Liver (tissue), 9 donors: ENCODE data around the gene C1QL4. TPM values are rescaled to one million over a fixed set of nuclear protein-coding genes. Genes with fewer than 3 reads are reported as not detected.

Source experiments
- DNase-seq: peaks from one replicate; pipeline ENCODE4 v3.0.0-alpha.2; 2017; ENCODE audit warnings: low spot score
- H3K27ac ChIP-seq, 2 donors: one replicate each; pipeline ENCODE4 v1.7.0; 2013; ENCODE audit warnings: inconsistent platforms in 2 of 2, low read length in 2 of 2, control low read depth in 1 of 2, low read depth in 1 of 2, mild to moderate bottlenecking in 1 of 2
- H3K27me3 ChIP-seq, 4 donors: one replicate each; pipeline versions ENCODE4 v1.6.1 to v1.7.0; 2013; ENCODE audit warnings: low read length in 3 of 4, inconsistent platforms in 1 of 4, mild to moderate bottlenecking in 1 of 4, moderate library complexity in 1 of 4; ENCODE audit not compliant: control insufficient read depth in 4 of 4, insufficient read depth in 4 of 4
- H3K36me3 ChIP-seq, 4 donors: one replicate each; pipeline versions ENCODE4 v1.6.1 to v1.7.0; 2013; ENCODE audit warnings: low read length in 3 of 4, mild to moderate bottlenecking in 3 of 4, low read depth in 1 of 4, moderate library complexity in 1 of 4; ENCODE audit not compliant: control insufficient read depth in 4 of 4, insufficient read depth in 3 of 4
- H3K4me1 ChIP-seq, 4 donors: one replicate each; pipeline versions ENCODE4 v1.6.1 to v1.7.0; 2013; ENCODE audit warnings: low read length in 3 of 4, mild to moderate bottlenecking in 3 of 4, moderate library complexity in 1 of 4; ENCODE audit not compliant: control insufficient read depth in 4 of 4, insufficient read depth in 4 of 4
- H3K4me3 ChIP-seq, 3 donors: one replicate each; pipeline versions ENCODE4 v1.6.1 to v1.7.0; 2013; ENCODE audit warnings: low read length in 3 of 3, control low read depth in 1 of 3, low read depth in 1 of 3, mild to moderate bottlenecking in 1 of 3
- H3K9ac ChIP-seq, 2 donors: one replicate each; pipeline ENCODE4 v1.7.0; 2013; ENCODE audit warnings: low read length in 2 of 2, mild to moderate bottlenecking in 2 of 2, moderate library complexity in 2 of 2, control low read depth in 1 of 2, low read depth in 1 of 2
- H3K9me3 ChIP-seq, 4 donors: one replicate each; pipeline versions ENCODE4 v1.6.1 to v1.7.0; 2013; ENCODE audit warnings: low read length in 3 of 4; ENCODE audit not compliant: control insufficient read depth in 4 of 4
- ATF3 ChIP-seq: IDR thresholded peaks from 2 replicates; pipeline ENCODE4 v1.6.1; 2016; ENCODE audit warnings: antibody characterized with exemption
- CTCF ChIP-seq: fragments of 150-350 bp; IDR thresholded peaks from 2 replicates; pipeline ENCODE4 v1.5.1; 2017; ENCODE audit warnings: improper control_type of control experiment, low read depth, low read length; ENCODE audit not compliant: missing input control
- EGR1 ChIP-seq, 2 donors: IDR thresholded peaks; 2 replicates each; pipeline ENCODE4 v1.6.1; 2016 to 2018; ENCODE audit warnings: antibody characterized with exemption in 2 of 2, low read depth in 2 of 2
- FOXA1 ChIP-seq: IDR thresholded peaks from 2 replicates; pipeline ENCODE4 v1.6.1; 2016; ENCODE audit warnings: antibody characterized with exemption
- FOXA2 ChIP-seq: IDR thresholded peaks from 2 replicates; pipeline ENCODE4 v1.6.1; 2016; ENCODE audit warnings: antibody characterized with exemption
- GABPA ChIP-seq, 2 donors: IDR thresholded peaks in 1 of 2; conservative IDR thresholded peaks in 1 of 2; 2 replicates each; pipeline ENCODE4 v1.6.1; 2016; ENCODE audit warnings: antibody characterized with exemption in 2 of 2, mild to moderate bottlenecking in 1 of 2, moderate library complexity in 1 of 2
- HNF4A ChIP-seq, 2 donors: conservative IDR thresholded peaks; 2 replicates each; pipeline ENCODE4 v1.6.1; 2016; ENCODE audit warnings: antibody characterized with exemption in 2 of 2, mild to moderate bottlenecking in 2 of 2
- HNF4G ChIP-seq: IDR thresholded peaks from 2 replicates; pipeline ENCODE4 v1.6.1; 2016; ENCODE audit warnings: antibody characterized with exemption
- JUND ChIP-seq, 2 donors: IDR thresholded peaks; 2 replicates each; pipeline ENCODE4 v1.6.1; 2016; ENCODE audit warnings: antibody characterized with exemption in 2 of 2
- MAX ChIP-seq: IDR thresholded peaks from 2 replicates; pipeline ENCODE4 v1.6.1; 2016; ENCODE audit warnings: antibody characterized with exemption
- NR2F2 ChIP-seq: IDR thresholded peaks from 2 replicates; pipeline ENCODE4 v1.6.1; 2016; ENCODE audit warnings: antibody characterized with exemption
- RAD21 ChIP-seq, 2 donors: IDR thresholded peaks; 2 replicates each; pipeline ENCODE4 v1.6.1; 2016; ENCODE audit warnings: antibody characterized with exemption in 2 of 2, mild to moderate bottlenecking in 2 of 2
- REST ChIP-seq: IDR thresholded peaks from 2 replicates; pipeline ENCODE4 v1.6.1; 2016; ENCODE audit warnings: antibody characterized with exemption, mild to moderate bottlenecking
- RXRA ChIP-seq, 2 donors: IDR thresholded peaks; 2 replicates each; pipeline ENCODE4 v1.6.1; 2017 to 2018; ENCODE audit warnings: antibody characterized with exemption in 2 of 2, mild to moderate bottlenecking in 1 of 2
- SP1 ChIP-seq: IDR thresholded peaks from 2 replicates; pipeline ENCODE4 v1.6.1; 2018; ENCODE audit warnings: antibody characterized with exemption, mild to moderate bottlenecking
- TAF1 ChIP-seq: conservative IDR thresholded peaks from 2 replicates; pipeline ENCODE4 v1.6.1; 2016; ENCODE audit warnings: antibody characterized with exemption, mild to moderate bottlenecking
- YY1 ChIP-seq: IDR thresholded peaks from 2 replicates; pipeline ENCODE4 v1.6.1; 2016; ENCODE audit warnings: antibody characterized with exemption, mild to moderate bottlenecking
- ZBTB33 ChIP-seq: IDR thresholded peaks from 2 replicates; pipeline ENCODE4 v1.6.1; 2016; ENCODE audit warnings: antibody characterized with exemption
- WGBS: extraction: QIAGEN DNeasy Blood & Tissue Kit; methylation state at CpG from one replicate; pipeline ENCODE4 v1.1.7; 2013; 5-methylcytosine and 5-hydroxymethylcytosine counted together
- polyA plus RNA-seq, 2 donors: library from polyadenylated mRNA; stranded (reverse) in 1 of 2; unstranded in 1 of 2; fragments of 200-250 nt in 1 of 2; fragments of >200 nt in 1 of 2; fragmentation: Nextera tagmentation in 1 of 2; extraction: Ambion mirVana in 1 of 2; gene quantifications; one replicate each; pipeline versions ENCODE4 v1.2.1 to v1.2.3, GENCODE V29; 2013 to 2015
- total RNA-seq, 2 donors: library from RNA; depleted of rRNA; stranded (reverse); fragments of >200 nt; gene quantifications; one replicate each; pipeline ENCODE4 v1.2.3, GENCODE V29; 2014
- donor health status: healthy.
- donor health status: healthy.
- donor health status: healthy.
- donor health status: healthy.
- donor health status: healthy.

Gene C1QL4
- total and polyA plus RNA-seq, 4 donors = not detected

GRCh38 chr12:49349266-49349665 is 12.3 kb upstream of the C1QL4 start:
- Histone ChIP-seq H3K36me3 (peaks cover 1 to 6% (median 3%) of the 10 kb centered on the region in 4 donors), H3K9me3 (no peaks in the 10 kb centered on the region), H3K27ac (no peak overlapping the region), H3K4me3 (peak overlapping the region; percentile 47 to 80 (median 67)), H3K4me1 (peaks cover 20 to 40% (median 29%) of the 10 kb centered on the region in 4 donors), H3K9ac (peak overlapping the region in 1 of 2 donors; percentile 14), H3K27me3 (no peaks in the 10 kb centered on the region)
- 91% methylated on average over 11 of the region's 11 CpGs for WGBS
- TF ChIP-seq ZBTB33 (no peak), GABPA (IDR thresholded peaks at IDR 0.05 in 1 of 2, conservative IDR thresholded peaks at IDR 0.05 in 1 of 2) (no peak), EGR1 (IDR thresholded peaks at IDR 0.05; ENCODE audit: low read depth in 2 of 2) (no peak), MAX (no peak), CTCF (no peak), HNF4A (conservative IDR thresholded peaks at IDR 0.05) (no peak), JUND (IDR thresholded peaks at IDR 0.05) (no peak), NR2F2 (no peak), FOXA2 (no peak), REST (no peak), SP1 (no peak), FOXA1 (no peak), RXRA (IDR thresholded peaks at IDR 0.05) (no peak), YY1 (no peak), HNF4G (no peak), RAD21 (IDR thresholded peaks at IDR 0.05) (no peak), TAF1 (no peak), ATF3 (no peak)
- no peak for DNase-seq
